ENCODE data around the gene UBE2F. TPM values are rescaled to one million over a fixed set of nuclear protein-coding genes. Genes with fewer than 3 reads are reported as not detected.
A peak's percentile ranks its signal among the peaks of the same experiment; 100 is the strongest.

UBE2F gene
- total and polyA plus RNA-seq, 2 experiments from 2014 or later: 52.8 to 66.7 TPM

GRCh38 chr2:237996021-237996593, 29.3 kb downstream of the UBE2F start:
- no peak for DNase-seq (ENCODE audit: low spot score)
- Histone ChIP-seq H2AFZ (no peak overlapping the region), H3K4me2 (peak overlapping the region; percentile 24), H3K27me3 (no peaks in the 10 kb centered on the region), H3K27ac (peak overlapping the region; percentile 35), H3K4me1 (ENCODE audit: insufficient read depth) (peaks cover 9% of the 10 kb centered on the region), H3K4me3 (no peak overlapping the region), H3K36me3 (replicated peaks; ENCODE audit: insufficient read depth, low read depth) (no peaks in the 10 kb centered on the region), H3K9me2 (replicated peaks; ENCODE audit: insufficient read depth) (no peaks in the 10 kb centered on the region), H3K79me2 (peaks cover 4% of the 10 kb centered on the region), H4K20me1 (ENCODE audit: insufficient read depth, poor library complexity, severe bottlenecking) (no peaks in the 10 kb centered on the region), H3K9me3 (ENCODE audit: low read depth) (peaks cover 10% of the 10 kb centered on the region)
- WGBS (ENCODE audit: low lambda C conversion rate, missing lambda C conversion rate): 68% methylated on average over 8 of the region's 9 CpGs
- TF ChIP-seq EZH2phosphoT487 (IDR thresholded peaks at IDR 0.05; ENCODE audit: low read depth, severe bottlenecking, unreplicated experiment): no peak
- no peak for TF ChIP-seq EZH2 (IDR thresholded peaks at IDR 0.05; ENCODE audit: borderline replicate concordance)
- TF ChIP-seq CTCF (IDR thresholded peaks at IDR 0.05; ENCODE audit: poor library complexity): no peak

GRCh38 chr2:237997521-237997920, 30.7 kb downstream of the UBE2F start:
- peaks cover 10% of the 10 kb centered on the region for H3K9me3 ChIP-seq (ENCODE audit: low read depth)
- no peaks in the 10 kb centered on the region for H3K36me3 ChIP-seq (replicated peaks; ENCODE audit: insufficient read depth, low read depth)
- no peak overlapping the region for H3K27ac ChIP-seq
- WGBS (ENCODE audit: low lambda C conversion rate, missing lambda C conversion rate): 73% methylated on average over 4 of the region's 4 CpGs
- TF ChIP-seq EZH2 (IDR thresholded peaks at IDR 0.05; ENCODE audit: borderline replicate concordance) (no peak), CTCF (IDR thresholded peaks at IDR 0.05; ENCODE audit: poor library complexity) (no peak), EZH2phosphoT487 (IDR thresholded peaks at IDR 0.05; ENCODE audit: low read depth, severe bottlenecking, unreplicated experiment) (no peak)
- H3K79me2 ChIP-seq: peaks cover 4% of the 10 kb centered on the region
- no peak overlapping the region for H2AFZ ChIP-seq
- no peak overlapping the region for H3K4me2 ChIP-seq
- H3K27me3 ChIP-seq: no peaks in the 10 kb centered on the region
- DNase-seq (ENCODE audit: low spot score): no peak
- peaks cover 9% of the 10 kb centered on the region for H3K4me1 ChIP-seq (ENCODE audit: insufficient read depth)
- H3K9me2 ChIP-seq (replicated peaks; ENCODE audit: insufficient read depth): no peaks in the 10 kb centered on the region
- no peaks in the 10 kb centered on the region for H4K20me1 ChIP-seq (ENCODE audit: insufficient read depth, poor library complexity, severe bottlenecking)
- no peak overlapping the region for H3K4me3 ChIP-seq

- Histone ChIP-seq H2AFZ (no peak overlapping the region), H3K27ac (peak overlapping the region; percentile 30), H3K4me3 (no peak overlapping the region), H3K4me2 (no peak overlapping the region), H3K9me3 (ENCODE audit: low read depth) (peaks cover 10% of the 10 kb centered on the region), H3K4me1 (ENCODE audit: insufficient read depth) (peaks cover 9% of the 10 kb centered on the region), H3K79me2 (peaks cover 4% of the 10 kb centered on the region), H3K36me3 (replicated peaks; ENCODE audit: insufficient read depth, low read depth) (no peaks in the 10 kb centered on the region), H4K20me1 (ENCODE audit: insufficient read depth, poor library complexity, severe bottlenecking) (no peaks in the 10 kb centered on the region), H3K9me2 (replicated peaks; ENCODE audit: insufficient read depth) (no peaks in the 10 kb centered on the region), H3K27me3 (no peaks in the 10 kb centered on the region)
- peak; percentile 45 for DNase-seq (ENCODE audit: low spot score)
- no peak for TF ChIP-seq CTCF (IDR thresholded peaks at IDR 0.05; ENCODE audit: poor library complexity)
- TF ChIP-seq EZH2 (IDR thresholded peaks at IDR 0.05; ENCODE audit: borderline replicate concordance): no peak
- no peak for TF ChIP-seq EZH2phosphoT487 (IDR thresholded peaks at IDR 0.05; ENCODE audit: low read depth, severe bottlenecking, unreplicated experiment)
- WGBS (ENCODE audit: low lambda C conversion rate, missing lambda C conversion rate): 80% methylated on average over 4 of the region's 4 CpGs
Measured at GRCh38 chr2:237998530-237998929, 31.7 kb downstream of the UBE2F start.
